HepG2 (cell line): ENCODE measurements around the gene CDK7. TPM values are rescaled to one million over a fixed set of nuclear protein-coding genes. Genes with fewer than 3 reads are reported as not detected.

Source experiments
- CENPT ChIP-seq: sonication (generic); formaldehyde crosslinking; IDR thresholded peaks from 2 replicates; pipeline ENCODE4 v1.8.0; 2022; ENCODE audit warnings: low read depth, mild to moderate bottlenecking, moderate library complexity, missing genetic modification reagents
- CHD2 ChIP-seq: IDR thresholded peaks from 2 replicates; pipeline ENCODE4 v1.6.1; 2011; ENCODE audit warnings: low read depth, low read length, improper control_type of control experiment
- E2F1 ChIP-seq: sonication (generic); formaldehyde crosslinking; IDR thresholded peaks from 2 replicates; pipeline ENCODE4 v1.5.0; 2020; ENCODE audit warnings: missing genetic modification reagents
- ELF1 ChIP-seq: sonication (generic); formaldehyde crosslinking; IDR thresholded peaks from 2 replicates; pipeline ENCODE4 v1.4.0; 2020; ENCODE audit warnings: missing genetic modification reagents
- ETV5 ChIP-seq: IDR thresholded peaks from 2 replicates; pipeline ENCODE4 v1.6.1; 2018; ENCODE audit warnings: missing biosample characterization, missing genetic modification reagents, inconsistent platforms, borderline replicate concordance
- EZH2 ChIP-seq: conservative IDR thresholded peaks from 2 replicates; pipeline ENCODE4 v1.6.1; 2012; ENCODE audit warnings: mild to moderate bottlenecking, low read depth, low read length, moderate library complexity
- HDAC6 ChIP-seq: fragments of 200-600 bp; sonication (generic); IDR thresholded peaks from 2 replicates; pipeline ENCODE4 v1.7.0; 2017; ENCODE audit warnings: mild to moderate bottlenecking, antibody characterized with exemption, low read length, low read depth
- HNRNPK ChIP-seq: fragments of 200-400 bp; formaldehyde crosslinking; IDR thresholded peaks from 2 replicates; pipeline ENCODE4 v1.6.1; 2018; ENCODE audit warnings: low read length, low read depth, moderate library complexity, mild to moderate bottlenecking; ENCODE audit not compliant: poor library complexity, severe bottlenecking
- MTERF4 ChIP-seq: sonication (generic); formaldehyde crosslinking; IDR thresholded peaks from 2 replicates; pipeline ENCODE4 v1.8.0; 2023; ENCODE audit warnings: mild to moderate bottlenecking, missing genetic modification reagents
- MXD3 ChIP-seq: IDR thresholded peaks from 2 replicates; pipeline ENCODE4 v1.6.1; 2016; ENCODE audit warnings: mild to moderate bottlenecking, missing biosample characterization, missing genetic modification reagents
- POGZ ChIP-seq: sonication (generic); formaldehyde crosslinking; IDR thresholded peaks from 2 replicates; pipeline ENCODE4 v1.4.0; 2020; ENCODE audit warnings: mild to moderate bottlenecking, missing genetic modification reagents
- SMARCC2 ChIP-seq: fragments of 450-650 bp; IDR thresholded peaks from 2 replicates; pipeline ENCODE4 v1.6.1; 2017; ENCODE audit warnings: antibody characterized with exemption, mild to moderate bottlenecking
- SNAPC2 ChIP-seq: sonication (generic); formaldehyde crosslinking; IDR thresholded peaks from 2 replicates; pipeline ENCODE4 v1.8.1; 2022; ENCODE audit warnings: mild to moderate bottlenecking, missing genetic modification reagents
- ZNF18 ChIP-seq: sonication (generic); formaldehyde crosslinking; IDR thresholded peaks from 2 replicates; pipeline ENCODE4 v1.8.0; 2022; ENCODE audit warnings: mild to moderate bottlenecking, missing genetic modification reagents; ENCODE audit not compliant: insufficient replicate concordance
- ZNF207 ChIP-seq: fragments of 450-650 bp; IDR thresholded peaks from 2 replicates; pipeline ENCODE4 v1.6.1; 2016; ENCODE audit warnings: antibody characterized with exemption, borderline replicate concordance
- ZNF713 ChIP-seq: sonication (generic); formaldehyde crosslinking; IDR thresholded peaks from 2 replicates; pipeline ENCODE4 v1.4.0; 2020; ENCODE audit warnings: mild to moderate bottlenecking, missing genetic modification reagents
- ZNF747 ChIP-seq: sonication (generic); formaldehyde crosslinking; IDR thresholded peaks from 2 replicates; pipeline ENCODE4 v1.8.1; 2023; ENCODE audit warnings: missing genetic modification reagents, mild to moderate bottlenecking, borderline replicate concordance
- ZNF879 ChIP-seq: sonication (generic); formaldehyde crosslinking; IDR thresholded peaks from 2 replicates; pipeline ENCODE4 v1.8.1; 2023; ENCODE audit warnings: missing genetic modification reagents
- polyA plus RNA-seq, 8 experiments: library from polyadenylated mRNA; depleted of rRNA in 3 of 8; stranded (reverse) in 7 of 8; unstranded in 1 of 8; fragments of >200 nt; fragmentation: Illumina TruSeq in 4 of 8; extraction: Trizol in 4 of 8; gene quantifications; 2 replicates each; pipeline versions ENCODE4 v1.2.1 to v1.2.3, GENCODE V29; 2011 to 2016; ENCODE audit warnings: low read depth in 4 of 8, missing spikeins in 1 of 8, mixed read lengths in 1 of 8; ENCODE audit not compliant: insufficient read depth in 1 of 8
- total RNA-seq, 5 experiments: library from RNA; depleted of rRNA; stranded (reverse); fragments of >200 nt; fragmentation: Illumina TruSeq; extraction: Trizol; gene quantifications; 2 replicates each; pipeline ENCODE4 v1.2.3, GENCODE V29; 2016; ENCODE audit warnings: low read depth in 1 of 5
- TF ChIP-seq, protein P1 (sequence below): sonication (generic); formaldehyde crosslinking; conservative IDR thresholded peaks from 2 replicates; pipeline ENCODE4 v1.8.0; 2022; ENCODE audit warnings: mild to moderate bottlenecking, moderate library complexity, missing genetic modification reagents
- TF ChIP-seq, protein P2 (sequence below): sonication (generic); formaldehyde crosslinking; IDR thresholded peaks from 2 replicates; pipeline ENCODE4 v1.5.0; 2020; ENCODE audit warnings: missing genetic modification reagents

Gene CDK7
- total and polyA plus RNA-seq, 2 of the 13 experiments (the other 11 are each of a cell fraction or from before 2014, with no cell fraction given) = 41.2 to 54.9 TPM

DNA sequence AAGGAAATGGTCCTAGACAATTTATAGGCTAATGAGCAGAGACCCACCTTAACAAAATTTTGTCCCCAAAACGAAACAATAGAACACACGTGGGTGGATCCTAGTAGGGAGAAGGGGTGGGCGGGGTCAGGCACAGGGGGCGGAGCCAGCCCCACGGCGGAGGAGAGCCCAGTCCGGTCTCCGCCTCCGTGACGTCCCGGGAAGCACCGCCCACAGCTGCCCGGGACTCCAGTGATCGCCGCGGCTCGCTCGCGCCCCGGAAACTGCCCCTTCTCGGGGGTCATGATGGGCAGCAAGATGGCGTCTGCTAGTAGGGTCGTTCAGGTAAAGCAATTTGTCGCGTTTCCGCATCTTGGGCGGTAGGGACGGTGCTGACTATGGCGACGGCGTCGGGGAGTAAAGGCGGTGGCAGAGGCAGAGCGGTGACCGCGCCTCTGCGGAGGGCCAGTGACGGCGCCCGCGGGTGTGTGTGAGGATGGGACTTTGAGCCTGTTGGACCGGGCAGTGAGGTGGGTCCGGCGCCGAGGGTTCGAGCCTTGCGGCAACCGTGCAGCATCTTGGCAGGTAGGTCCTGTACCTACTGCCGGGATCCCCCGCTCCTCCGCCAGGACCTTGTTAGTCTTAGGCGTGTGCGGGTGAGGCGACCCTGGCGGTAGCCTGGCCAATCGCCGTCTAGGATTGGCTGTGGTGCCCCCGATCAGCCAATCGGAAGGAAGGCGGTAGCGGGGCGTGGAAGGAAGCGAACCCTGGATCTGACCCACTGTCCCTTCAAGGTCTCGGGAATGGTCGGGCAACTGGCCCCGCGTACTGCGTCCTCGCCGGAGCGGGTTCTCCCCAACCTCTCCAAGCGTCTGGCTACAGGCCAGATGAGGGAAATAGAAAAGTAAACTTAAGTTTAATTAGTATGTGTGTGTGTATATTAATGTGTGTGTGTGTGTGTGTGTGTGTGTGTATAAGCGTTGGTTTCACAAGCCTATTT, 16.8 kb upstream of the CDK7 start (continued):
- TF ChIP-seq E2F1 (CRISPR knock-in tag) (peak; percentile 63), ZNF207 (no peak), CHD2 (no peak; the same call in 1 of the 2 replicates), SNAPC2 (CRISPR knock-in tag) (peak; percentile 89; the same call in 1 of the 2 replicates), MTERF4 (CRISPR knock-in tag) (peak; percentile 92), ZNF713 (CRISPR knock-in tag) (peak; percentile 94), POGZ (CRISPR knock-in tag) (peak; percentile 82), MXD3 (peak; percentile 93), EZH2 (no peak), HDAC6 (no peak), ZNF747 (CRISPR knock-in tag) (peak; percentile 65; the same call in 1 of the 2 replicates), ETV5 (CRISPR knock-in tag) (peak; percentile 68; the same call in 1 of the 2 replicates), ZNF18 (peak; percentile 75), ELF1 (peak; percentile 72), SMARCC2 (no peak), ZNF879 (CRISPR knock-in tag) (no peak), HNRNPK (no peak), CENPT (no peak)
- TF ChIP-seq, protein P1, sequence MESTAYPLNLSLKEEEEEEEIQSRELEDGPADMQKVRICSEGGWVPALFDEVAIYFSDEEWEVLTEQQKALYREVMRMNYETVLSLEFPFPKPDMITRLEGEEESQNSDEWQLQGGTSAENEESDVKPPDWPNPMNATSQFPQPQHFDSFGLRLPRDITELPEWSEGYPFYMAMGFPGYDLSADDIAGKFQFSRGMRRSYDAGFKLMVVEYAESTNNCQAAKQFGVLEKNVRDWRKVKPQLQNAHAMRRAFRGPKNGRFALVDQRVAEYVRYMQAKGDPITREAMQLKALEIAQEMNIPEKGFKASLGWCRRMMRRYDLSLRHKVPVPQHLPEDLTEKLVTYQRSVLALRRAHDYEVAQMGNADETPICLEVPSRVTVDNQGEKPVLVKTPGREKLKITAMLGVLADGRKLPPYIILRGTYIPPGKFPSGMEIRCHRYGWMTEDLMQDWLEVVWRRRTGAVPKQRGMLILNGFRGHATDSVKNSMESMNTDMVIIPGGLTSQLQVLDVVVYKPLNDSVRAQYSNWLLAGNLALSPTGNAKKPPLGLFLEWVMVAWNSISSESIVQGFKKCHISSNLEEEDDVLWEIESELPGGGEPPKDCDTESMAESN = peak; percentile 58; the same call in 1 of the 2 replicates
- TF ChIP-seq, protein P2, sequence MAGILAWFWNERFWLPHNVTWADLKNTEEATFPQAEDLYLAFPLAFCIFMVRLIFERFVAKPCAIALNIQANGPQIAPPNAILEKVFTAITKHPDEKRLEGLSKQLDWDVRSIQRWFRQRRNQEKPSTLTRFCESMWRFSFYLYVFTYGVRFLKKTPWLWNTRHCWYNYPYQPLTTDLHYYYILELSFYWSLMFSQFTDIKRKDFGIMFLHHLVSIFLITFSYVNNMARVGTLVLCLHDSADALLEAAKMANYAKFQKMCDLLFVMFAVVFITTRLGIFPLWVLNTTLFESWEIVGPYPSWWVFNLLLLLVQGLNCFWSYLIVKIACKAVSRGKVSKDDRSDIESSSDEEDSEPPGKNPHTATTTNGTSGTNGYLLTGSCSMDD = no peak; the same call in 1 of the 2 replicates
